ENCODE measurements around the gene PHACTR1.
"Not testable (repeated sequence)": the region's sequence is repeated elsewhere in the genome, so short reads cannot be mapped to it uniquely, and the experiment has no call there.

PHACTR1 gene

GRCh38 chr6:12941422-12941821 lies 224.9 kb downstream of the PHACTR1 start:
- Histone ChIP-seq H3K9me2 (ENCODE audit: low read depth, low read length) (no peaks in the 10 kb centered on the region), H3K9ac (ENCODE audit: low read length) (no peak overlapping the region), H2AFZ (ENCODE audit: low read length) (no peak overlapping the region), H3K9me3 (ENCODE audit: low read length) (no peaks in the 10 kb centered on the region), H3K4me2 (ENCODE audit: low read length) (no peak overlapping the region), H3K4me3 (ENCODE audit: low read depth, low read length, poor library complexity, severe bottlenecking) (no peak overlapping the region), H3K79me2 (ENCODE audit: insufficient read depth, low read length) (no peaks in the 10 kb centered on the region), H3F3A (ENCODE audit: insufficient read depth, low read length) (no peaks in the 10 kb centered on the region), H4K20me1 (ENCODE audit: insufficient read depth, low read length) (no peaks in the 10 kb centered on the region), H3K27me3 (ENCODE audit: insufficient read depth, low read length) (no peaks in the 10 kb centered on the region), H3K4me1 (ENCODE audit: insufficient read depth, low read length, severe bottlenecking) (no peaks in the 10 kb centered on the region), H3K36me3 (ENCODE audit: insufficient read depth, low read length) (no peaks in the 10 kb centered on the region), H3K27ac (ENCODE audit: low read depth, low read length, poor library complexity, severe bottlenecking) (no peak overlapping the region)
- TF ChIP-seq CTCF (IDR thresholded peaks at IDR 0.05; ENCODE audit: low read length) (no peak), EZH2 (IDR thresholded peaks at IDR 0.05; ENCODE audit: borderline replicate concordance, low read length) (no peak)

GRCh38 chr6:12943549-12943948 lies 227.0 kb downstream of the PHACTR1 start:
- no peaks in the 10 kb centered on the region for H3K9me3 ChIP-seq (ENCODE audit: low read length)
- no peak overlapping the region for H3K4me3 ChIP-seq (ENCODE audit: low read depth, low read length, poor library complexity, severe bottlenecking)
- H3K4me1 ChIP-seq (ENCODE audit: insufficient read depth, low read length, severe bottlenecking) = no peaks in the 10 kb centered on the region
- no peaks in the 10 kb centered on the region for H3K27me3 ChIP-seq (ENCODE audit: insufficient read depth, low read length)
- no peak for TF ChIP-seq CTCF (IDR thresholded peaks at IDR 0.05; ENCODE audit: low read length)
- TF ChIP-seq EZH2 (IDR thresholded peaks at IDR 0.05; ENCODE audit: borderline replicate concordance, low read length) = no peak
- H3K79me2 ChIP-seq (ENCODE audit: insufficient read depth, low read length) = no peaks in the 10 kb centered on the region
- H2AFZ ChIP-seq (ENCODE audit: low read length) = no peak overlapping the region
- H3F3A ChIP-seq (ENCODE audit: insufficient read depth, low read length) = no peaks in the 10 kb centered on the region
- H3K4me2 ChIP-seq (ENCODE audit: low read length) = no peak overlapping the region
- no peaks in the 10 kb centered on the region for H3K36me3 ChIP-seq (ENCODE audit: insufficient read depth, low read length)
- no peaks in the 10 kb centered on the region for H3K9me2 ChIP-seq (ENCODE audit: low read depth, low read length)
- no peaks in the 10 kb centered on the region for H4K20me1 ChIP-seq (ENCODE audit: insufficient read depth, low read length)
- no peak overlapping the region for H3K27ac ChIP-seq (ENCODE audit: low read depth, low read length, poor library complexity, severe bottlenecking)
- no peak overlapping the region for H3K9ac ChIP-seq (ENCODE audit: low read length)

GRCh38 chr6:12944001-12944400 lies 227.4 kb downstream of the PHACTR1 start:
- H3K27me3 ChIP-seq (ENCODE audit: insufficient read depth, low read length) = no peaks in the 10 kb centered on the region
- H3K9me2 ChIP-seq (ENCODE audit: low read depth, low read length) = no peaks in the 10 kb centered on the region
- H3F3A ChIP-seq (ENCODE audit: insufficient read depth, low read length) = no peaks in the 10 kb centered on the region
- H3K9me3 ChIP-seq (ENCODE audit: low read length) = no peaks in the 10 kb centered on the region
- no peak overlapping the region for H2AFZ ChIP-seq (ENCODE audit: low read length)
- no peaks in the 10 kb centered on the region for H3K4me1 ChIP-seq (ENCODE audit: insufficient read depth, low read length, severe bottlenecking)
- H4K20me1 ChIP-seq (ENCODE audit: insufficient read depth, low read length) = no peaks in the 10 kb centered on the region
- H3K36me3 ChIP-seq (ENCODE audit: insufficient read depth, low read length) = no peaks in the 10 kb centered on the region
- no peak overlapping the region for H3K27ac ChIP-seq (ENCODE audit: low read depth, low read length, poor library complexity, severe bottlenecking)
- no peaks in the 10 kb centered on the region for H3K79me2 ChIP-seq (ENCODE audit: insufficient read depth, low read length)
- no peak for TF ChIP-seq EZH2 (IDR thresholded peaks at IDR 0.05; ENCODE audit: borderline replicate concordance, low read length)
- no peak overlapping the region for H3K4me3 ChIP-seq (ENCODE audit: low read depth, low read length, poor library complexity, severe bottlenecking)
- H3K4me2 ChIP-seq (ENCODE audit: low read length) = no peak overlapping the region
- H3K9ac ChIP-seq (ENCODE audit: low read length) = no peak overlapping the region

- H3K9ac ChIP-seq (ENCODE audit: low read length); H3K4me1 ChIP-seq (ENCODE audit: insufficient read depth, low read length, severe bottlenecking); H3K27ac ChIP-seq (ENCODE audit: low read depth, low read length, poor library complexity, severe bottlenecking); H3K4me3 ChIP-seq (ENCODE audit: low read depth, low read length, poor library complexity, severe bottlenecking); H3K9me3 ChIP-seq (ENCODE audit: low read length); H3K79me2 ChIP-seq (ENCODE audit: insufficient read depth, low read length); H2AFZ ChIP-seq (ENCODE audit: low read length); H3F3A ChIP-seq (ENCODE audit: insufficient read depth, low read length); H3K36me3 ChIP-seq (ENCODE audit: insufficient read depth, low read length); H3K27me3 ChIP-seq (ENCODE audit: insufficient read depth, low read length); H3K9me2 ChIP-seq (ENCODE audit: low read depth, low read length); H4K20me1 ChIP-seq (ENCODE audit: insufficient read depth, low read length); H3K4me2 ChIP-seq (ENCODE audit: low read length): not testable (repeated sequence)
Observed at GRCh38 chr6:12944528-12944927, 228.0 kb downstream of the PHACTR1 start.

Measured in OCI-LY1 (cell line).